H9 (cell line): ENCODE measurements around the gene ATF2. TPM values are rescaled to one million over a fixed set of nuclear protein-coding genes. Genes with fewer than 3 reads are reported as not detected.

Source experiments
- DNase-seq: peaks from one replicate; pipeline ENCODE4 v3.0.0-alpha.2; 2017
- H2AFZ ChIP-seq: one replicate; pipeline ENCODE4 v1.6.1; 2013; ENCODE audit warnings: mild to moderate bottlenecking, low read length, control low read depth, moderate library complexity
- H2AK5ac ChIP-seq: 2 replicates; pipeline ENCODE4 v1.6.1; 2013; ENCODE audit warnings: low read length, control low read depth, mixed read lengths; ENCODE audit not compliant: insufficient read length
- H2BK120ac ChIP-seq: one replicate; pipeline ENCODE4 v1.6.1; 2013; ENCODE audit warnings: low read depth, mild to moderate bottlenecking, low read length, control low read depth, inconsistent platforms; ENCODE audit not compliant: poor library complexity, severe bottlenecking
- H2BK12ac ChIP-seq: 2 replicates; pipeline ENCODE4 v1.6.1; 2013; ENCODE audit warnings: low read length, control low read depth, mixed read lengths, low read depth; ENCODE audit not compliant: insufficient read length
- H2BK15ac ChIP-seq: 2 replicates; pipeline ENCODE4 v1.6.1; 2013; ENCODE audit warnings: low read depth, low read length, control low read depth
- H2BK20ac ChIP-seq: one replicate; pipeline ENCODE4 v1.6.1; 2013; ENCODE audit warnings: low read depth, mild to moderate bottlenecking, low read length, control low read depth, inconsistent platforms; ENCODE audit not compliant: poor library complexity, severe bottlenecking
- H2BK5ac ChIP-seq: 2 replicates; pipeline ENCODE4 v1.6.1; 2013; ENCODE audit warnings: low read length, control low read depth, mixed read lengths; ENCODE audit not compliant: insufficient read length
- H3K14ac ChIP-seq: 2 replicates; pipeline ENCODE4 v1.6.1; 2013; ENCODE audit warnings: low read length, control low read depth; ENCODE audit not compliant: insufficient read depth
- H3K18ac ChIP-seq: 2 replicates; pipeline ENCODE4 v1.6.1; 2013; ENCODE audit warnings: low read depth, mild to moderate bottlenecking, mixed read lengths, low read length, control low read depth; ENCODE audit not compliant: insufficient read length
- H3K23ac ChIP-seq: 2 replicates; pipeline ENCODE4 v1.6.1; 2013; ENCODE audit warnings: low read length, control low read depth, mixed read lengths, low read depth; ENCODE audit not compliant: insufficient read length
- H3K23me2 ChIP-seq: 2 replicates; pipeline ENCODE4 v1.6.1; 2013; ENCODE audit warnings: low read depth, mild to moderate bottlenecking, mixed read lengths, low read length, control low read depth; ENCODE audit not compliant: insufficient read length, poor library complexity, severe bottlenecking
- H3K27ac ChIP-seq: 2 replicates; pipeline ENCODE4 v1.5.1; 2013; ENCODE audit warnings: low read length, control low read depth, mixed read lengths, low read depth; ENCODE audit not compliant: insufficient read length
- H3K27me3 ChIP-seq: 2 replicates; pipeline ENCODE4 v1.6.1; 2013; ENCODE audit warnings: low read length, control low read depth, inconsistent platforms; ENCODE audit not compliant: insufficient read depth
- H3K4ac ChIP-seq: 2 replicates; pipeline ENCODE4 v1.6.1; 2013; ENCODE audit warnings: low read depth, mild to moderate bottlenecking, control low read depth, inconsistent platforms, low read length, moderate library complexity
- H3K4me1 ChIP-seq: 2 replicates; pipeline ENCODE4 v1.6.1; 2013; ENCODE audit warnings: low read length, control low read depth, inconsistent platforms; ENCODE audit not compliant: insufficient read depth
- H3K4me2 ChIP-seq: 2 replicates; pipeline ENCODE4 v1.6.1; 2013; ENCODE audit warnings: low read length, control low read depth, mixed read lengths; ENCODE audit not compliant: insufficient read length, insufficient read depth
- H3K56ac ChIP-seq: 2 replicates; pipeline ENCODE4 v1.6.1; 2013; ENCODE audit warnings: low read depth, mild to moderate bottlenecking, mixed read lengths, low read length, control low read depth; ENCODE audit not compliant: insufficient read length
- H3K79me1 ChIP-seq: 2 replicates; pipeline ENCODE4 v1.6.1; 2013; ENCODE audit warnings: low read depth, mild to moderate bottlenecking, moderate library complexity, low read length, control low read depth, inconsistent platforms; ENCODE audit not compliant: insufficient read depth, poor library complexity, severe bottlenecking
- H3K79me2 ChIP-seq: 2 replicates; pipeline ENCODE4 v1.6.1; 2013; ENCODE audit warnings: low read length, control low read depth, inconsistent platforms; ENCODE audit not compliant: insufficient read depth
- H3K9ac ChIP-seq: 2 replicates; pipeline ENCODE4 v1.6.1; 2013; ENCODE audit warnings: low read length, control low read depth, mixed read lengths; ENCODE audit not compliant: insufficient read length; ENCODE audit errors: extremely low read depth
- H3K9me3 ChIP-seq: one replicate; pipeline ENCODE4 v1.6.1; 2013; ENCODE audit warnings: low read depth, low read length, inconsistent platforms; ENCODE audit not compliant: control insufficient read depth
- H3T11ph ChIP-seq: one replicate; pipeline ENCODE4 v1.6.1; 2013; ENCODE audit warnings: mild to moderate bottlenecking, low read length, control low read depth, inconsistent platforms
- H4K20me1 ChIP-seq: one replicate; pipeline ENCODE4 v1.6.1; 2013; ENCODE audit not compliant: control insufficient read depth, insufficient read length, insufficient read depth
- H4K5ac ChIP-seq: 2 replicates; pipeline ENCODE4 v1.6.1; 2013; ENCODE audit warnings: low read depth, mild to moderate bottlenecking, mixed read lengths, low read length, control low read depth; ENCODE audit not compliant: insufficient read length
- H4K8ac ChIP-seq: replicated peaks from 2 replicates; pipeline ENCODE4 v1.6.1; 2013; ENCODE audit warnings: low read length, control low read depth, mixed read lengths, low read depth; ENCODE audit not compliant: insufficient read length
- H4K91ac ChIP-seq: 2 replicates; pipeline ENCODE4 v1.6.1; 2013; ENCODE audit warnings: low read depth, mild to moderate bottlenecking, moderate library complexity, mixed read lengths, low read length, control low read depth; ENCODE audit not compliant: insufficient read length
- H3K27ac Mint-ChIP-seq, 3 experiments: 2 replicates in 2 of 3; 3 replicates in 1 of 3; pipeline ENCODE4 v1.8.0; 2020 to 2021; ENCODE audit warnings: mixed read lengths in 3 of 3, mild to moderate bottlenecking in 1 of 3, moderate library complexity in 1 of 3
- H3K27me3 Mint-ChIP-seq: 2 replicates; pipeline ENCODE4 v1.8.0; 2021; ENCODE audit warnings: low read depth, mild to moderate bottlenecking, moderate library complexity, mixed read lengths
- H3K36me3 Mint-ChIP-seq, 3 experiments: 2 replicates in 2 of 3; 3 replicates in 1 of 3; pipeline ENCODE4 v1.8.0; 2020 to 2021; ENCODE audit warnings: low read depth in 3 of 3, mixed read lengths in 3 of 3; ENCODE audit not compliant: insufficient read depth in 1 of 3
- H3K4me1 Mint-ChIP-seq, 2 experiments: 2 replicates each; pipeline ENCODE4 v1.8.0; 2020; ENCODE audit warnings: mixed read lengths in 2 of 2
- H3K4me3 Mint-ChIP-seq, 2 experiments: 2 replicates in 1 of 2; 3 replicates in 1 of 2; pipeline ENCODE4 v1.8.0; 2020 to 2021; ENCODE audit warnings: mild to moderate bottlenecking in 2 of 2, mixed read lengths in 2 of 2, moderate library complexity in 1 of 2
- H3K9me3 Mint-ChIP-seq, 2 experiments: 2 replicates in 1 of 2; 3 replicates in 1 of 2; pipeline ENCODE4 v1.8.0; 2020; ENCODE audit warnings: mild to moderate bottlenecking in 2 of 2, mixed read lengths in 2 of 2, moderate library complexity in 1 of 2
- CTCF ChIP-seq: fragments of 200-600 bp; sonication (generic); conservative IDR thresholded peaks from 3 replicates; pipeline ENCODE4 v1.8.0; 2021; ENCODE audit warnings: antibody characterized with exemption, mild to moderate bottlenecking
- WGBS: extraction: QIAGEN DNeasy Blood & Tissue Kit; methylation state at CpG from one replicate; pipeline ENCODE4 v1.1.7; 2013; ENCODE audit warnings: missing lambda C conversion rate, low lambda C conversion rate, mixed read lengths; ENCODE audit not compliant: insufficient read length; ENCODE audit errors: extremely low coverage; 5-methylcytosine and 5-hydroxymethylcytosine counted together
- total RNA-seq: library from RNA; stranded (reverse); gene quantifications from 2 replicates; pipeline ENCODE4 v1.2.1, GENCODE V29; 2021

Gene ATF2
- total RNA-seq, 1 experiment from 2014 or later, result 40.9 TPM

DNA sequence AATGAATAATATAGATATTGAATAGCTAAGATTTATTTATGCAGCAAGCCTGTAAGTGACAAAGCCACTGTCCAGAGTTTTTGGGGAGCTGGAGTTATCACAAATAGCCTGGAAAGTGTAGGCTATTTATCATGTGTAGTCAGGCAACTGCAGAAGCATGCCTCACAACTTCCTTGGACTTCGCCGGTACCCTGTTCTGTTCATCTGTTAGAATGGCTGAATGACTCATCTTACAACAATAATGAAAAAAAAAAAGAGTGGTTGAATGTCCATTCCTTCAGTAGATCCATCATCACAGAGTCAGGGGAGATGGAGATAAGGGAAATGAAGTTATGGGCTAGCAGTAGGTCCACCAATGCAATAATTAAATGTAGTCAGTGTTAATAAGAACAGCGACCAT is 37.5 kb upstream of the ATF2 start:
- H4K8ac ChIP-seq, result no peak overlapping the region
- H3K56ac ChIP-seq, result no peak overlapping the region
- no peaks in the 10 kb centered on the region for H3K79me2 ChIP-seq
- H3K27ac ChIP-seq, result no peak overlapping the region
- no peak overlapping the region for H3K4ac ChIP-seq
- Mint-ChIP-seq H3K36me3 (no peaks in the 10 kb centered on the region), H3K27ac (no peak overlapping the region), H3K9me3 (peaks cover 0 to 2% of the 10 kb centered on the region in 2 experiments; a peak in 1 of 5 replicates), H3K4me3 (no peak overlapping the region), H3K4me1 (peaks cover 0 to 3% of the 10 kb centered on the region in 2 experiments; a peak in 3 of 4 replicates), H3K27me3 (peaks cover 7% of the 10 kb centered on the region)
- H3K4me1 ChIP-seq, result no peaks in the 10 kb centered on the region
- H2AFZ ChIP-seq, result no peak overlapping the region
- no peak overlapping the region for H2BK5ac ChIP-seq
- no peak overlapping the region for H4K5ac ChIP-seq
- H2BK12ac ChIP-seq, result no peak overlapping the region
- H3K9ac ChIP-seq, result no peak overlapping the region
- no peak overlapping the region for H4K91ac ChIP-seq
- DNase-seq, result no peak
- H3T11ph ChIP-seq, result no peak overlapping the region
- no peak overlapping the region for H3K4me2 ChIP-seq
- WGBS, result no CpG with 5 or more reads among the region's 3 CpGs
- TF ChIP-seq CTCF, result no peak
- no peaks in the 10 kb centered on the region for H4K20me1 ChIP-seq
- H3K9me3 ChIP-seq, result no peaks in the 10 kb centered on the region
- H3K79me1 ChIP-seq, result no peaks in the 10 kb centered on the region
- H2AK5ac ChIP-seq, result no peak overlapping the region
- H2BK15ac ChIP-seq, result no peak overlapping the region
- no peak overlapping the region for H2BK120ac ChIP-seq
- H3K23me2 ChIP-seq, result no peaks in the 10 kb centered on the region
- no peak overlapping the region for H2BK20ac ChIP-seq
- no peak overlapping the region for H3K18ac ChIP-seq
- H3K23ac ChIP-seq, result no peak overlapping the region
- no peak overlapping the region for H3K14ac ChIP-seq
- no peaks in the 10 kb centered on the region for H3K27me3 ChIP-seq
